Esophagus squamous epithelium (tissue), 4 donors: ENCODE data around the gene RAB8B.

Experiments used
- POLR2A ChIP-seq, 4 donors: fragments of 450-650 bp; IDR thresholded peaks; one replicate each; pipeline ENCODE4 v1.6.1; 2017; ENCODE audit warnings: antibody characterized with exemption in 4 of 4, mild to moderate bottlenecking in 4 of 4, moderate library complexity in 3 of 4
- TF ChIP-seq, protein P1 (sequence below), 6 experiments: fragments of 450-650 bp in 4 of 6; fragments of 200-600 bp in 2 of 6; sonication (generic) in 2 of 6; IDR thresholded peaks; one replicate each; pipeline ENCODE4 v1.5.1; 2016 to 2019; ENCODE audit warnings: antibody characterized with exemption in 6 of 6, mild to moderate bottlenecking in 4 of 6, moderate library complexity in 4 of 6

DNA sequence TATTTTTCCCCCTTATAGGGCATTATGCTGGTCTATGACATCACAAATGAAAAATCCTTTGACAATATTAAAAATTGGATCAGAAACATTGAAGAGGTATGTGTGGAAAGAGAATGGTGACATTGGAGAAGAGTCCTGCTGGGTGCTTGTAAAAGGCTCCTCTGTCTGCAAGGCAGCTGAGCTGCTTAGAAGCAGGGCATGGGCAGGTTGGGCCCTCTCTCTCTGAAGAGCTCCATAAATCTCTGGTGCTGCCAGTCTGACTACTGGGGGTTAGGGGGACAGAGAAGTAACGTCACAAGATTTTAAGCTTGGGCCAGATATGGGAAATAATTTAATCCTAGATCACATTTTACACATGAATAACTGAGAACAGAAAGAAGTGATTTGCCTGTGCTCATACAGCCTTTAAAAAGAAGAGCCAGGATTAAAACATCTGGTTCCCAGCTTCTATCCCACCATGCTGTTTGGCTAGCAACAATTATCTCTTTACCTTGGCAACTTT lies 66.1 kb downstream of the RAB8B start:
- TF ChIP-seq, protein P1, sequence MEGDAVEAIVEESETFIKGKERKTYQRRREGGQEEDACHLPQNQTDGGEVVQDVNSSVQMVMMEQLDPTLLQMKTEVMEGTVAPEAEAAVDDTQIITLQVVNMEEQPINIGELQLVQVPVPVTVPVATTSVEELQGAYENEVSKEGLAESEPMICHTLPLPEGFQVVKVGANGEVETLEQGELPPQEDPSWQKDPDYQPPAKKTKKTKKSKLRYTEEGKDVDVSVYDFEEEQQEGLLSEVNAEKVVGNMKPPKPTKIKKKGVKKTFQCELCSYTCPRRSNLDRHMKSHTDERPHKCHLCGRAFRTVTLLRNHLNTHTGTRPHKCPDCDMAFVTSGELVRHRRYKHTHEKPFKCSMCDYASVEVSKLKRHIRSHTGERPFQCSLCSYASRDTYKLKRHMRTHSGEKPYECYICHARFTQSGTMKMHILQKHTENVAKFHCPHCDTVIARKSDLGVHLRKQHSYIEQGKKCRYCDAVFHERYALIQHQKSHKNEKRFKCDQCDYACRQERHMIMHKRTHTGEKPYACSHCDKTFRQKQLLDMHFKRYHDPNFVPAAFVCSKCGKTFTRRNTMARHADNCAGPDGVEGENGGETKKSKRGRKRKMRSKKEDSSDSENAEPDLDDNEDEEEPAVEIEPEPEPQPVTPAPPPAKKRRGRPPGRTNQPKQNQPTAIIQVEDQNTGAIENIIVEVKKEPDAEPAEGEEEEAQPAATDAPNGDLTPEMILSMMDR (IDR thresholded peaks at IDR 0.05), result no peak
- TF ChIP-seq POLR2A (IDR thresholded peaks at IDR 0.05), result no peak
